ENCODE data around the gene BCR. TPM values are rescaled to one million over a fixed set of nuclear protein-coding genes. Genes with fewer than 3 reads are reported as not detected.

Gene BCR
- total RNA-seq, 4 donors from 2014 or later, result 36.9 to 514 (median 91.0) TPM

GRCh38 chr22:23274891-23275694 is 94.8 kb downstream of the BCR start:
- 94% methylated on average over 15 of the region's 15 CpGs; no CpG with 5 or more reads in 1 of the 2 donors for WGBS, 2 donors (ENCODE audit: low coverage in 1 of 2)
- in situ Hi-C loops (cut with MboI; ENCODE audit: low pct_ligation_motif_present in 1 of 4, low pct_unique_long_range_greater_than_20kb in 1 of 4, low sequenced_read_pairs in 3 of 4), result loop anchor here in 3 of 4 donors (5.0 to 25.0 kb wide), 2 partner anchors 93 to 313 kb away; partner anchors contain the start of gene BCR (in 1 of the 3)

DNA sequence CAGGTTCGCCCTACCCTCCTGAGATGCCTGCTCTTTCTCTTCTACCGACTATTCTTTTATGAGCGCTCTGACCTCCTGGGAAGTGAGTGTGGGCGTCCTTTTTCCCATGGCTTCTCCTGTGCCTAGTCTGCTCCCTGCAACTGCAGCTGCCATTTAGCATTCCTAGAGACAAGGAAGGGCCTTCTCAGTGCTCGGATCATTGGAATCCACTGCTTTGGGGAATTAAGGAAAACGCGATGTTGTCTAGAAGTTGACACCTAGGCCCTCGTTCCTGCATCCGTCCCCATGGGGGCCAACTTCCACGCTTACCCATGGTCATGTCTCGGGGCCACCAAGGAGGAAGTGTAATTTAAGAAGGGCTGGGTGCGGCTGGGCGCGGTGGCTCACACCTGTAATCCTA is 95.4 kb downstream of the BCR start:
- WGBS, 2 donors (ENCODE audit: low coverage in 1 of 2), result 95% methylated on average over 14 of the region's 14 CpGs; no CpG with 5 or more reads in 1 of the 2 donors
- in situ Hi-C loops (cut with MboI; ENCODE audit: low pct_ligation_motif_present in 1 of 4, low pct_unique_long_range_greater_than_20kb in 1 of 4, low sequenced_read_pairs in 3 of 4) (loop anchor here in 3 of 4 donors (5.0 to 25.0 kb wide), 2 partner anchors 93 to 313 kb away; partner anchors contain the start of gene BCR (in 1 of the 3)), intact Hi-C loops (cut with DNase I; ENCODE audit: low total_unique reads) (no loop called here)
- H3K27me3 ChIP-seq, result no peaks in the 10 kb centered on the region
- DNase-seq, result no peak
- H3K36me3 ChIP-seq, result peaks cover 0 to 14% (median 2%) of the 10 kb centered on the region in 4 donors
- peaks cover 15 to 23% (median 19%) of the 10 kb centered on the region in 4 donors for H3K4me1 ChIP-seq
- no peaks in the 10 kb centered on the region for H3K9me3 ChIP-seq
- TF ChIP-seq POLR2A (IDR thresholded peaks at IDR 0.05) (no peak), EP300 (IDR thresholded peaks at IDR 0.05; ENCODE audit: low read depth) (no peak), POLR2AphosphoS5 (IDR thresholded peaks at IDR 0.05) (no peak)
- TF ChIP-seq, protein P1, sequence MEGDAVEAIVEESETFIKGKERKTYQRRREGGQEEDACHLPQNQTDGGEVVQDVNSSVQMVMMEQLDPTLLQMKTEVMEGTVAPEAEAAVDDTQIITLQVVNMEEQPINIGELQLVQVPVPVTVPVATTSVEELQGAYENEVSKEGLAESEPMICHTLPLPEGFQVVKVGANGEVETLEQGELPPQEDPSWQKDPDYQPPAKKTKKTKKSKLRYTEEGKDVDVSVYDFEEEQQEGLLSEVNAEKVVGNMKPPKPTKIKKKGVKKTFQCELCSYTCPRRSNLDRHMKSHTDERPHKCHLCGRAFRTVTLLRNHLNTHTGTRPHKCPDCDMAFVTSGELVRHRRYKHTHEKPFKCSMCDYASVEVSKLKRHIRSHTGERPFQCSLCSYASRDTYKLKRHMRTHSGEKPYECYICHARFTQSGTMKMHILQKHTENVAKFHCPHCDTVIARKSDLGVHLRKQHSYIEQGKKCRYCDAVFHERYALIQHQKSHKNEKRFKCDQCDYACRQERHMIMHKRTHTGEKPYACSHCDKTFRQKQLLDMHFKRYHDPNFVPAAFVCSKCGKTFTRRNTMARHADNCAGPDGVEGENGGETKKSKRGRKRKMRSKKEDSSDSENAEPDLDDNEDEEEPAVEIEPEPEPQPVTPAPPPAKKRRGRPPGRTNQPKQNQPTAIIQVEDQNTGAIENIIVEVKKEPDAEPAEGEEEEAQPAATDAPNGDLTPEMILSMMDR (IDR thresholded peaks at IDR 0.05), result no peak
- no peak overlapping the region for H3K27ac ChIP-seq
- no peak overlapping the region for H3K4me3 ChIP-seq

More at GRCh38 chr22:23274891-23275694, 94.8 kb downstream of the BCR start:
- Histone ChIP-seq H3K4me3 (no peak overlapping the region), H3K27ac (no peak overlapping the region), H3K36me3 (peaks cover 0 to 14% (median 2%) of the 10 kb centered on the region in 4 donors), H3K4me1 (peaks cover 15 to 21% (median 18%) of the 10 kb centered on the region in 4 donors), H3K27me3 (no peaks in the 10 kb centered on the region), H3K9me3 (no peaks in the 10 kb centered on the region)
- intact Hi-C loops (cut with DNase I; ENCODE audit: low total_unique reads), result no loop called here
- TF ChIP-seq, protein P1 (IDR thresholded peaks at IDR 0.05), result no peak
- no peak for TF ChIP-seq POLR2A (IDR thresholded peaks at IDR 0.05)
- no peak for TF ChIP-seq EP300 (IDR thresholded peaks at IDR 0.05; ENCODE audit: low read depth)
- no peak for TF ChIP-seq POLR2AphosphoS5 (IDR thresholded peaks at IDR 0.05)
- DNase-seq, result no peak

GRCh38 chr22:23276656-23277582 is 96.6 kb downstream of the BCR start:
- intact Hi-C loops (cut with DNase I; ENCODE audit: low total_unique reads) (no loop called here), in situ Hi-C loops (cut with MboI; ENCODE audit: low pct_ligation_motif_present in 1 of 4, low pct_unique_long_range_greater_than_20kb in 1 of 4, low sequenced_read_pairs in 3 of 4) (loop anchor here in 3 of 4 donors (5.0 to 25.0 kb wide), 2 partner anchors 95 to 315 kb away; partner anchors contain the start of gene BCR (in 1 of the 3))
- H3K27ac ChIP-seq, result no peak overlapping the region
- peaks cover 16 to 30% (median 22%) of the 10 kb centered on the region in 4 donors for H3K4me1 ChIP-seq
- H3K4me3 ChIP-seq, result no peak overlapping the region
- peaks cover 0 to 14% (median 2%) of the 10 kb centered on the region in 4 donors for H3K36me3 ChIP-seq
- no peaks in the 10 kb centered on the region for H3K9me3 ChIP-seq
- no peaks in the 10 kb centered on the region for H3K27me3 ChIP-seq
- DNase-seq, result no peak
- no peak for TF ChIP-seq POLR2A (IDR thresholded peaks at IDR 0.05)
- TF ChIP-seq, protein P1 (IDR thresholded peaks at IDR 0.05), result no peak
- TF ChIP-seq EP300 (IDR thresholded peaks at IDR 0.05; ENCODE audit: low read depth), result no peak
- TF ChIP-seq POLR2AphosphoS5 (IDR thresholded peaks at IDR 0.05), result no peak
- WGBS, 2 donors (ENCODE audit: low coverage in 1 of 2), result 87% methylated on average over 19 of the region's 20 CpGs; no CpG with 5 or more reads in 1 of the 2 donors

Measured in transverse colon (tissue), 4 donors.